NB4 (cell line): ENCODE results near the gene ATXN2.
"Not testable (repeated sequence)": the region's sequence is repeated elsewhere in the genome, so short reads cannot be mapped to it uniquely, and the experiment has no call there.

Experiments
- CTCF ChIP-seq: IDR thresholded peaks from one replicate; pipeline ENCODE4 v1.5.1; 2012; ENCODE audit warnings: low read depth, low read length
- POLR2A ChIP-seq: IDR thresholded peaks from 2 replicates; pipeline ENCODE4 v1.6.1; 2011; ENCODE audit warnings: mild to moderate bottlenecking; ENCODE audit not compliant: insufficient read length; ENCODE audit errors: extremely low read depth
- TF ChIP-seq, protein P1 (sequence below): IDR thresholded peaks from 2 replicates; pipeline ENCODE4 v1.6.1; 2011; ENCODE audit warnings: low read depth, low read length

GRCh38 chr12:111507258-111507657 lies 91.9 kb downstream of the ATXN2 start:
- not testable (repeated sequence) for TF ChIP-seq CTCF, POLR2A
- TF ChIP-seq, protein P1, sequence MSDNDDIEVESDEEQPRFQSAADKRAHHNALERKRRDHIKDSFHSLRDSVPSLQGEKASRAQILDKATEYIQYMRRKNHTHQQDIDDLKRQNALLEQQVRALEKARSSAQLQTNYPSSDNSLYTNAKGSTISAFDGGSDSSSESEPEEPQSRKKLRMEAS, result not testable (repeated sequence)
